PFSK-1 (cell line): ENCODE data around the gene ALMS1.

Experiments used
- FOXP2 ChIP-seq: optimal IDR thresholded peaks from 2 replicates; pipeline ENCODE3; 2011; ENCODE audit warnings: borderline replicate concordance, control low read depth, inconsistent platforms; ENCODE audit not compliant: insufficient read depth; ENCODE audit errors: extremely low read length, extremely low read depth
- POLR2AphosphoS5 ChIP-seq: IDR thresholded peaks from 2 replicates; pipeline ENCODE4 v1.6.1; 2012; ENCODE audit warnings: low read depth, mild to moderate bottlenecking, control low read depth, low read length, moderate library complexity
- SIN3A ChIP-seq: IDR thresholded peaks from 2 replicates; pipeline ENCODE4 v1.6.1; 2012; ENCODE audit warnings: mild to moderate bottlenecking, low read length, moderate library complexity, borderline replicate concordance; ENCODE audit not compliant: insufficient read depth
- TAF1 ChIP-seq: IDR thresholded peaks from 2 replicates; pipeline ENCODE4 v1.6.1; 2012; ENCODE audit warnings: low read length, control low read depth, borderline replicate concordance; ENCODE audit not compliant: insufficient read depth
- TF ChIP-seq, protein P1 (sequence below), 2 experiments: IDR thresholded peaks; 2 replicates each; pipeline versions ENCODE4 v1.6.1 to v1.8.0; 2011 to 2012; ENCODE audit warnings: low read depth in 2 of 2, low read length in 2 of 2, control low read depth in 1 of 2, inconsistent platforms in 1 of 2, mild to moderate bottlenecking in 1 of 2, moderate library complexity in 1 of 2; ENCODE audit not compliant: insufficient read depth in 1 of 2

The ALMS1 gene

DNA sequence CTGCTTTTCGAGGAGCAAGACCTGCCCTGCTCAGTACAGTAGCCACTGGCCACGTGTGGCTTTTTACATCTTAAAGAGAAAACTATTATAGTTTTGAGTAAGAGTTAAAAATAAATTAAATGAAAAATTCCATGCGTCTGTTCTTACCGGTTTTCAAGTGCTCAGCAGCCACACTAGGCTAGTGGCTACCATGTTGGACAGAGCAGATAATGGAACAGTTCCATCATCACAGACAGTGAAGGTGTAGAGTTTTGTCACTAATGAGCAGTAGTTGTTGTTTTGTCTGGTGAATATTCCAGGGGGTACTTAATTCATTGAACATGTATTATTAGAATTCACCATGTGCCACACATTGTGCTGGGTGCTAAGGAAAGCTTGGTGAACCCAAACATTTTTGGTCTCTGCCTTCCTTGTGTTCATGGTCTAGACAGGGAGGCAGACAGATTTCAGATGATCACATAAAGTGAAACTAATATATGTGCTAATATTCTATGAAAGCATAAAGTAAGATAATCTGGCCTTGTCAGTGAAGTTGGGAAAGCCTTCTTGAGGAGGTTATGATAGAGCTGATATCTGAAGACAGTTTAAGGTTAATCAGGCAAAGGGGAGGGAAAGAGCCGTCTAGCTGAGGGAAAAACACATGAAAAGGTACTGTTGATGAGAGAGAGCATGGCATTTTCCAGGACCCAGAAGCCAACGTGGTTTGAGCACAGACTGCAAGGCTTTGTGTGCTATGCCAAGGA lies 1.4 kb downstream of the ALMS1 start:
- TF ChIP-seq TAF1 = no peak
- TF ChIP-seq, protein P1, sequence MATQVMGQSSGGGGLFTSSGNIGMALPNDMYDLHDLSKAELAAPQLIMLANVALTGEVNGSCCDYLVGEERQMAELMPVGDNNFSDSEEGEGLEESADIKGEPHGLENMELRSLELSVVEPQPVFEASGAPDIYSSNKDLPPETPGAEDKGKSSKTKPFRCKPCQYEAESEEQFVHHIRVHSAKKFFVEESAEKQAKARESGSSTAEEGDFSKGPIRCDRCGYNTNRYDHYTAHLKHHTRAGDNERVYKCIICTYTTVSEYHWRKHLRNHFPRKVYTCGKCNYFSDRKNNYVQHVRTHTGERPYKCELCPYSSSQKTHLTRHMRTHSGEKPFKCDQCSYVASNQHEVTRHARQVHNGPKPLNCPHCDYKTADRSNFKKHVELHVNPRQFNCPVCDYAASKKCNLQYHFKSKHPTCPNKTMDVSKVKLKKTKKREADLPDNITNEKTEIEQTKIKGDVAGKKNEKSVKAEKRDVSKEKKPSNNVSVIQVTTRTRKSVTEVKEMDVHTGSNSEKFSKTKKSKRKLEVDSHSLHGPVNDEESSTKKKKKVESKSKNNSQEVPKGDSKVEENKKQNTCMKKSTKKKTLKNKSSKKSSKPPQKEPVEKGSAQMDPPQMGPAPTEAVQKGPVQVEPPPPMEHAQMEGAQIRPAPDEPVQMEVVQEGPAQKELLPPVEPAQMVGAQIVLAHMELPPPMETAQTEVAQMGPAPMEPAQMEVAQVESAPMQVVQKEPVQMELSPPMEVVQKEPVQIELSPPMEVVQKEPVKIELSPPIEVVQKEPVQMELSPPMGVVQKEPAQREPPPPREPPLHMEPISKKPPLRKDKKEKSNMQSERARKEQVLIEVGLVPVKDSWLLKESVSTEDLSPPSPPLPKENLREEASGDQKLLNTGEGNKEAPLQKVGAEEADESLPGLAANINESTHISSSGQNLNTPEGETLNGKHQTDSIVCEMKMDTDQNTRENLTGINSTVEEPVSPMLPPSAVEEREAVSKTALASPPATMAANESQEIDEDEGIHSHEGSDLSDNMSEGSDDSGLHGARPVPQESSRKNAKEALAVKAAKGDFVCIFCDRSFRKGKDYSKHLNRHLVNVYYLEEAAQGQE (IDR thresholded peaks at IDR 0.05; ENCODE audit: insufficient read depth in 1 of 2, low read depth in 2 of 2, low read length in 2 of 2) = peak in 1 of 2 experiments; percentile 45; a peak in 1 of 4 replicates

DNA sequence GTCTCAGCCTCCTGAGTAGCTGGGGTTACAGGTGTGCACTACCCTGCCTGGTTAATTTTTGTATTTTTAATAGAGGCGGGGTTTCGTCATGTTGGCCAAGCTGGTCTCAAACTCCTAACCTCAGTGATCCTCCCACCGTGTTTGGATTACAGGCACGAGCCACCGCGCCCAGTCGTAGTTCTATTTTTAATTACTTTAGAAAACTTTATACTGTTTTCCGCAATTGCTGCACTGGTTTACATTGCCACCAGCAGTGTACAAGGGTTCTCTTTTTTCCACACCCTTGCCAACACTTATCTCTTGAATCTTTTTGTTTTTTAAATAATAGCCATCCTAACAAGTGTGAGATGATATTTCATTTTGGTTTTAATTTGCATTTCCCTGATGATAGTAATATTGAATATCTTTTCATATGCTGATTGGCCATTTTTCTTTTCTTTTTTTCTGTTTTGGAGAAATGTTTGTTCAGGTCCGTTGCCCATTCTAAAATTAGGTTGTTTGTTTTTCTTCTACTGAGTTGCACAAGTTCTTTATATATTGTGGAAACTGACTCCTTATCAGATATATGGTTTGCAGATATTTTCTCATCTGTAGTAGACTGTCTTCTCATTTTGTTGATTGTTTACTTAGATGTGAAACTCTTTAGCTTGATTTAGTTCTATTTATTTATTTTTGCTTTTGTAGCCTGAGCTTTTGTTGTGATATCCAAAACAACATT lies 16.9 kb downstream of the ALMS1 start:
- TF ChIP-seq SIN3A (no peak), FOXP2 (no peak), TAF1 (no peak), POLR2AphosphoS5 (no peak)
- TF ChIP-seq, protein P1 (IDR thresholded peaks at IDR 0.05; ENCODE audit: insufficient read depth in 1 of 2, low read depth in 2 of 2, low read length in 2 of 2) = no peak

DNA sequence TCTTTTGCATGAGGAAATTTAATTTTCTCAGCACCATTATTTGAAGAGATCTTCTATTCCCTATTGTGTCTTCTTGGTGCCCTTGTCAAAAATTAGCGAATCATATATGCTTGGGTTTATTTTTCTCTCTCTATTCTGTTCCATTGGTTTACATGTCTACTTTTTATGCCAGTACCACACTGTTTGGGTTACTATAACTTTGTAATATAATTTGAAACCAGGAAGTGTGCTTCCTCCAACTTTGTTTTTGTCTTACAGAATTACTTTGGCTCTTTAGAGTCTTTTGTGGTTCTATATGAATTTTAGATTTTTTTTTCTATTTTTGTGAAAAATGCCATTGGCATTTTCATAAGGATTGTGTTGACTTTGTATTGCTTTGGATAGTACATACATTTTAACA lies 17.6 kb downstream of the ALMS1 start:
- no peak for TF ChIP-seq SIN3A
- no peak for TF ChIP-seq POLR2AphosphoS5
- TF ChIP-seq, protein P1 (IDR thresholded peaks at IDR 0.05; ENCODE audit: insufficient read depth in 1 of 2, low read depth in 2 of 2, low read length in 2 of 2) = no peak
- no peak for TF ChIP-seq FOXP2
- no peak for TF ChIP-seq TAF1

DNA sequence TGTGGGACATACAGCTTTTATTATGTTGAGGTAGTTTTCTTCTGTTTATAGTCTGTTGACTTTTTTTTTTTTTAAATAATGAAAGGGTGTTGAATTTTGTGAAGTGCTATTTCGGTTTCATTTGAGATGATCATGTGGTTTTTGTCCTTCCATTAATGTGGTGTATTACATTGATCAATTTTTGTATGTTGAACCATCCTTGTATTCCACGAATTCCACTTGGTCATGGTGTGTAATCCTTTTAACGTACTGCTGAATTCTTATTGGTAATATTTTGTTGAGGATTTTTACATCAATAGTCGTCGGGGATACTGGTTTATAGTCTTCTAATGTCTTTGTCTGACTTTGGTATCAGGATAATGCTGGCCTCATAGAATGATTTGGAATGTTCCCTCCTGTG lies 18.8 kb downstream of the ALMS1 start:
- TF ChIP-seq TAF1 = no peak
- TF ChIP-seq SIN3A = no peak
- TF ChIP-seq FOXP2 = no peak
- no peak for TF ChIP-seq POLR2AphosphoS5
- TF ChIP-seq, protein P1 (IDR thresholded peaks at IDR 0.05; ENCODE audit: insufficient read depth in 1 of 2, low read depth in 2 of 2, low read length in 2 of 2) = no peak
